Measurements from ENCODE around the gene FUT6.
"Not testable (repeated sequence)": the region's sequence is repeated elsewhere in the genome, so short reads cannot be mapped to it uniquely, and the experiment has no call there.

Gene FUT6, protein sequence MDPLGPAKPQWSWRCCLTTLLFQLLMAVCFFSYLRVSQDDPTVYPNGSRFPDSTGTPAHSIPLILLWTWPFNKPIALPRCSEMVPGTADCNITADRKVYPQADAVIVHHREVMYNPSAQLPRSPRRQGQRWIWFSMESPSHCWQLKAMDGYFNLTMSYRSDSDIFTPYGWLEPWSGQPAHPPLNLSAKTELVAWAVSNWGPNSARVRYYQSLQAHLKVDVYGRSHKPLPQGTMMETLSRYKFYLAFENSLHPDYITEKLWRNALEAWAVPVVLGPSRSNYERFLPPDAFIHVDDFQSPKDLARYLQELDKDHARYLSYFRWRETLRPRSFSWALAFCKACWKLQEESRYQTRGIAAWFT

DNA sequence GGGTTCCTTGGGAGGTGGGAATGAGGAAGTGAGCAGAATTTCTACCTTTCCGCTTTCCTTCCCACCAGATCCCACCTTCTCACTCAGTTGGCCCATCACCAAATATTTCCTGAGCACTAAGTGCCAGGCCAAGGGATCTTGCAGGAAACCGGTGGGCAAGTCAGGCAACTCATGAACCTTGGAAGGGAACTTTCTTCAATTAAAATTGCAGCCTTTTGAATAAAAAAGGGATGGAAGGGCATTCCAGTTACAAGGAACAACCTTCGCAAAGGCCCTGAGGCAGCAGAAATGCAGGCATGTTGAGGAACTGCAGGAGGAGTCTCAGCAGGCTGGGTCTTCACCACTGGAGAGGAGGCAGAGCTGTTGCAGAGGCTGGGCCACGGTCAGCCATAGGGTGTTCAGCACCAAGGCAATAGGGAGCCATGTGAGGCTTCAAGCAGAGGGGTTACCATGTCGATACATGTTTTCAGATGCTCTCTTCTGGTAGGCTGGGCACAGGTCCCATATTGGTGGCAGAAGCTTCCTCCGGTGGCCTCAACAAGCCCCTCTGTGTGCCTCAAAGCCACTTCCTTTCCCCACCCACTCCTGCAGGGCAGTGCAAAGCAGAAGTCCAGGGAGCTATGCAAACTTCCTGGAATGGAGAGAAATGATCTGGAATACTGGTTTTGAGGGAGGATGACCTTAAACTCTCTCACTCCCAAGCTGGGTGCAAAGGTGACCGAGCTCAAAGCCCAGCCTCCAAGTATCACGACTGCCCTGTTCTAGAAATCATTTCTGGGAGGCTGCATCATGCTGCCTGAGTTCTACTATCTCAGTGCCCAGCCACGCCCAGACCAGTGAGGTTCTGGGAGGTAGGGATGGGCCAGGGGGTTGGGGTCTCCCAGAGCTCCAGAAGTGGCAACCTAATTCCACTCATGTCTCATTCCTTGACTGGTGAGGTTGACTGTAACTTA is at the start of gene FUT6:
Gene FUT6, minus strand, starts transcription at position 638 of the 953 bp plus-strand sequence. CDS start 7,135 bp downstream, outside the sequence.
- DNase-seq (ENCODE audit: low read depth), result no peak

DNA sequence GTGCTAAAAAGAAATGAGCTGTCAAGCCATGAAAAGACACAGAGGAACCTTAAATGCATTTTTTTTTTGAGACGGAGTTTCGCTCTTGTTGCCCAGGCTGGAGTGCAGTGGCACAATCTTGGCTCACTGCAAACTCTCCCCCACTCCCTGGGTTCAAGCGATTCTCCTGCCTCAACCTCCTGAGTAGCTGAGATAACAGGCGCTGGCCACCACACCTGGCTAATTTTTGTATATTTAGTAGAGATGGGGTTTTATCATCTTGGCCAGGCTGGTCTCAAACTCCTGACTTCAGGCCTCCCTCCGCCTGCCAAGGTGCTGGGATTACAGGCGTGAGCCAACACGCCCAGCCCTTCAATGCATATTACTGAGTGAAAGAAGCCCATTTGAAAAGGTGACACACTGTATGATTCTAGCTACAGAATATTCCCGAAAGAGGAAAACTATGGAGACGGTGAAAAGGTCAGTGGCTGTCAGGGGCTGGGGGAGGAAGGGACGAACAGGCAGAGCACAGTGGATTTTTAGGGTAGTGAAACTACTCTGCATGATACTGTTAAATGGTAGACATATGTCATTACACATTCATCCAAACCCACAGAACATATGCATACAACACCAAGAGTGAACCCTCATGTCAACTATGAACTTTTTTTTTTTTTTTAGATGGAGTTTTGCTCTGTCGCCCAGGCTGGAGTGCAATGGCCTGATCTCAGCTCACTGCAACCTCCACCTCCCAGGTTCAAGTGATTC is 44.7 kb upstream of the FUT6 start:
- DNase-seq (ENCODE audit: low read depth), result not testable (repeated sequence)

DNA sequence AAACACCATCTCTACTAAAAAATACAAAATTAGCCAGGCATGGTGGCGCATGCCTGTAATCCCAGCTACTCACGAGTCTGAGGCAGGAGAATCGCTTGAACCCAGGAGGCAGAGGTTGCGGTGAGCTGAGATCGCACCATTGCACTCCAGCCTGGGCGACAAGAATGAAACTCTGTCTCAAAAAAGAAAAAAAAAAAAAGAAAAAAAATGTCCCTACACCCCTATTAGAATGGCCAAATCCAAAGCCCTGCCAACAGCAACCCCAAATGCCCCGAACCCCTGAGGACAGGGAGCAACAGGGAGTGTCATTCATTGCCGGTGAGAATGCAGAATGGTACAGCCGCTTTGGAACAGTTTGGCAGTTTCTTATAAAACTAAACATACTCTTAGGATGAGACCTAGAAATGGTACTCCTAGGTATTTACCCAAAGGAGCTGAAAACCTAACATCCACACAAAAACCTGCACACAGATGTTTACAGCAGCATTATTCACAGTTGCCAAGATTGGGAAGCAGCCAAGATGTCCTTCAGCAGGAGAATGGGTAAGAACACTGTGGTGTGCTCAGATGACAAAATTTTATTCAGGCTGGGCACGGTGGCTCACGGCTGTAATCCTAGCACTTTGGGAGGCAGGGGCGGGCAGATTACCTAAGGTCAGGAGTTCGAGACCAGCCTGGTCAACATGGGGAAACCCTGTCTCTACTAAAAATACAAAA is 43.8 kb upstream of the FUT6 start:
- not testable (repeated sequence) for DNase-seq (ENCODE audit: low read depth)

DNA sequence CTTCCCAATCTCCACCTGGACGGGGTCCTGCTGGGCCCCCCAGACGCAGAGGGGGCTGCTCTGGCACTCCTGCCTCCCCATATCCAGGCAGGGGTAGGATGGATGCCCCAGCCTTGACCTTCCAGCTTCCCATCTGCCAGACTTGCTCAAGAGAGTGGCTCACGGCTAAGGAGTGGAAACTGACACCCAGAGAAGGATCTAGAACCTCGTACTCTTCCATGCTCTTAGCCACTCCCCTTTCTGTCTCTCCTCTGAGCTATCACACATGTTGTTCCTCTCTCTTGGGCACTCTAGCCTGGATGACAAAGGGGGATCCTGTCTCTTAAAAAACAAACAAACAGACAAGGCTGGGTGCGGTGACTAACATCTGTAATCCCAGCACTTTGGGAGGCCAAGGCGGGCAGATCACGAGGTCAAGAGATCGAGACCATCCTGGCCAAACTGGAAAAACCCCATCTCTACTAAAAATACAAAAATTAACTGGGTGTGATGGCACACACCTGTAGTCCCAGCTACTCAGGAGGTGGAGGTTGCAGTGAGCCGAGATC is 43.0 kb upstream of the FUT6 start:
- peak; percentile 43 for DNase-seq (ENCODE audit: low read depth)

DNA sequence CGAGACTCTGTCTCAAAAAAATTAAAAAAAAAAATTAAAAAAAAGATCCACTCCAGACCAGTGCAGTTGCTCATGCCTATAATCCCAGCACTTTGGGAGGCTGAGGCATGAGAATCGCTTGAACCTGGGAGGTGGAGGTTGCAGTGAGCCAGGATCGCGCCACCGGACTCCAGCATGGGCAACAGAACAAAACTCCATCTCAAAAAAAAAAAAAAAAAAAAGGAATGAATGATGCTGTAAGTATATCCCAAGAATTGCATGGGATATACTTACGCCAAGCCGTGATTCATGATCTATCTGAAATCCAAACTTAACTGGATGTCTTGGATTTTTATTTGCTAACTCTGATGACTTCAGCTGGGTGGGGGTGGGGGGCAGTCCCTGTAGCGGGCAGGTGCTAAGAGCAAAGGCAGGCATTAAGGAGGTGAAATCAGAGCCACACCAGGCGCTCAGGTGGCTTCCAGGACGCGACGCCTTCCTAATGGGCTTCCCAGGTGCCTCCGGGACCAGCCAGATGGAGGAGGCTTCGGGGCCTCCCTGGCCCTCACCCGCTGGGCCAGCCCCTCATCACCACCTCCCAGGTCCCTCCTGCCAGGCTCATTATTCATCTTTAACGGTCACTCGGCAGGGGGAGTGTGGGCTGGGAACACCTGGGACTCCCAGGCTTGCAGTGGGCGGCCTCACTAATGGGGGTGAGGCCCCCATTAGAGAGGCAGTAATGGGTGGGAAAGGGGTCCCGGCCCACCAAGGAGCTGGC is 42.2 kb upstream of the FUT6 start:
- no peak for DNase-seq (ENCODE audit: low read depth)

DNA sequence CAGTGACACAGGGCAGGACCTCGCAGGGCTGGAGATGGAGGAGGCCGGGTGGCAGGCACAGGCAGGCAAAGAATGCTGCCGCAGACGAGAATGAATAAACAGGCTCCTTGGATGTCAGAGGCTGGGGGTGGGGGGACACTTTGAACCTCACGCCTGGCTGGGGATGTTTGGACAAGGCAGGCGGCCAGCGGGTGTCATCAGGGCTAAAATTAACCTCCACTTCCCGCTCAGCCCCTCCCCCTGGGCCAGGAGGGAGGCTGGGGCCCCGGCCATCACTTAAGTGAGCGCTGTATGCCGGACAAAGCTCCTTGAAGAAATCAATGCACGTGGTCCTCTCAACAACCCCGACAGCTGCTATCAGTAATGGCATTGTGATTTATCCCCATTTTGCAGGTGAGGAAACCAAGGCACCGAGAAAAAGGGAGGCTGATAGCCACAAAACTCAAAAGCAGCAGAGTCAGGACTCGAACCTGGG is 41.1 kb upstream of the FUT6 start:
- peak; percentile 82 for DNase-seq (ENCODE audit: low read depth)

DNA sequence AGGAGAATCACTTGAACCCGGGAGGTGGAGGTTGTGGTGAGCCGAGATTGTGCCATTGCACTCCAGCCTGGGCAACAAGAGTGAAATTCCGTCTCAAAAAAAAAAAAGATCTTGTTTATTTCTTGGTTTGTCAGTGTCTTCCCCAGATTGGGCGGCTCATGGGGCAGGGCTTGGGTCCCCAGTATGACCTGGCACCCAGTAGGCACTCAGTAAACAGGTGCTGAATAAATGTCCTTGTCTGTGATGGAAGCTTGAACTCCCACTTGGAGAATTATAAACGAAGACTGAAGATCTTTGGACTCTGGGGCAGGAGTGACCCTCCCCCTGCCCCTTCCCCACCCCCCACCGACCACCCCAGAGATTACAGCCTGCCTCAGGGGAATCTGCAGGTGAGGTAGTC is 40.7 kb upstream of the FUT6 start:
- no peak for DNase-seq (ENCODE audit: low read depth)

DNA sequence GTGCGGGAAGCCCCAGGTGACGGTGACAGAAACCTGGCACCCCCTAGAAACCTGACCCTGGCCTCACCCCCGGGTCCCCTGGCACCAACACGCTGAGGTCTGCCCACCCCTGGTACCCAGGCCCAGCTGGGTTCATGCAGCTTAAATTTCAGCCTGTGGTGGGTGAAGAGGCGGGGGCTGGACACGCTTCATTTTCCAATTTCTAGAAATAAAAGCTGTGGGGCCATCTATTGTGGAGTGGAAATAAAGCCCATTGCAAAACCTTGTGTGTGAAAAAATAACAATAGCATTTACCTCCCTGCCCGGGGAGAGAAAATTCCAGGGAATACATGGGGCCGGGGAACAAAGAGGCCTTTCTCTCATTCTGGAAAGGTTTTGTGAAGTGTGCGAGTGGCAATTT is 38.4 kb upstream of the FUT6 start:
- DNase-seq (ENCODE audit: low read depth), result no peak

DNA sequence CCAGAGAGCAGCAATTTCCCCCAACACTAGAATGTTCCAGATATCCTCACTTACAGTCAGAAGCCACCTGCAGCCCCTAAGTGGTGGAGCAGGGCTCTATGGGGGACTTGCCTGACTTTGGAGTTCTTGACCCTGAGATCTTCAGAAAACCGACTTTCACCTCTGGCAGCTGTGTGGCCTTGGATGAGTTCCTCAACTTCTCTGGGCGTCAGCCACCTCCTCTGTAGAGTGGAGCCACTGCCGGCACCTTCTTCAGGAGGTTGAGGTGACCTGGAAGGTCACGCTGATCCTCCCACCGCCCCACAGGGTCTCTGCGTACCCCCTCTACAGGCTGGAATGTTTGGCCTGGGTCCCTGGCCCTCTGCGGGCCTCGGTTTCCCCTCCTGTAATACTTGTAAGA is 37.9 kb upstream of the FUT6 start:
- DNase-seq (ENCODE audit: low read depth), result no peak

DNA sequence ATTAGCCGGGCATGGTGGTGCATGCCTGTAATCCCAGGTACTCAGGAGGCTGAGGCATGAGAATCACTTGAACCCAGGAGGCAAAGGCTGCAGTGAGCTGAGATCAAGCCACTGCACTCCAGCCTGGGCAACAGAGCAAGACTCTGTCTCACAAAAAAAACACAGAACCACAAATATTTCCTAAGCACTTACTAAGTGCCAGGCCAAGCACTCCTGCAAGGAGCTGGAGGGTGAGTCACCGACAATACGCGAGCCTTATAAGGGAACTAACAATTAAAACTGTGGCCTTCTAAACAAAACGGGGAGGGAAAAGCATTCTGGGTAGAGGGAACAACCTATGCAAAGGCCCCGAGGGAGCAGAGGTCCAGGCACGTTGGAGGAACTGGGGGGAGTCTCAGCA is 35.0 kb upstream of the FUT6 start:
- DNase-seq (ENCODE audit: low read depth), result peak; percentile 79

DNA sequence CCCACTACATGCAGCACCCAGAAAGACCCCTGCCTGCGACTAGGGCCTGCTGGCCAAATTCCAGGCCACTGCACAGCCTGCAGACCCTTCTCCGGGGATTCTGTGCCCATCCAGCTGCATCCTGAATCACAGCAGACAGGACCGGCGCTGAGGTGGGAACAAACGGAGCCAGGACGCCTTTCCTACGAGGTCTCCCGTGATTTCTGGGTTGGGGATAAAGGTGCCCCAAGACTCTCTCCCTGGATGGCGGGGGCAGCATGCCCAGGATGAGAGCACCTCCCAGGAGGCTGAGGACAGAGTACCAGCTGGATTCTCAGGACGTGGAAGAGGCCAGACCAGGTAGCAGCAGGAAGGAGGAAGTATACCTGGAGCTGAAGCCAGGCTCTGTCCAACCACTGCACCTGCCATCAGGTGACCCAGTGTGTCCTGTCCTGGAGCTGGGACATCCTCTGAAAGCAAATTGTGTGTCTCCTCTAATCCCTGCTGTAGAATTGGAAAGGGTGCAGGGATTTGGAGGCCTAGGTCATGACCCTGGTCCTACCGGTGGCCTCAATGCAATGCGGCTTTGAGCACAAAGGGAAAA is 34.2 kb upstream of the FUT6 start:
- DNase-seq (ENCODE audit: low read depth), result no peak

DNA sequence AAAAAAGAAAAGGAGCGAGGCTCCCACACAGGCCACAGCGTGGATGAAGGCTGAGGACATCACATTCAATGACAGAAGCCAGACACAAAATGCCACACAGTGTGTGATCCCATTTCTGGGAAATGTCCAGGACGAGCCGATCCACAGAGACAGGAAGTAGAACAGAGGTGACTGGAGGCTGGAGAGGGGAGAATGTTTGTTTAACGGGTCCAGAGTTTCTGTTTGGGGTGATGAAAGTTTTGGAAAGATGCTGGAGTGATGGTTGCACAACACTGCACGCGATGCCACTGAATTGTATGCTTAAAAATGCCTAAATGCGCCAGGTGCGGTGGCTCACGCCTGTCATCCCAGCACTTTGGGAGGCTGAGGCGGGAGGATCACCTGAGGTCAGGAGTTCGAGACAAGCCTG is 31.5 kb upstream of the FUT6 start:
- no peak for DNase-seq (ENCODE audit: low read depth)

DNA sequence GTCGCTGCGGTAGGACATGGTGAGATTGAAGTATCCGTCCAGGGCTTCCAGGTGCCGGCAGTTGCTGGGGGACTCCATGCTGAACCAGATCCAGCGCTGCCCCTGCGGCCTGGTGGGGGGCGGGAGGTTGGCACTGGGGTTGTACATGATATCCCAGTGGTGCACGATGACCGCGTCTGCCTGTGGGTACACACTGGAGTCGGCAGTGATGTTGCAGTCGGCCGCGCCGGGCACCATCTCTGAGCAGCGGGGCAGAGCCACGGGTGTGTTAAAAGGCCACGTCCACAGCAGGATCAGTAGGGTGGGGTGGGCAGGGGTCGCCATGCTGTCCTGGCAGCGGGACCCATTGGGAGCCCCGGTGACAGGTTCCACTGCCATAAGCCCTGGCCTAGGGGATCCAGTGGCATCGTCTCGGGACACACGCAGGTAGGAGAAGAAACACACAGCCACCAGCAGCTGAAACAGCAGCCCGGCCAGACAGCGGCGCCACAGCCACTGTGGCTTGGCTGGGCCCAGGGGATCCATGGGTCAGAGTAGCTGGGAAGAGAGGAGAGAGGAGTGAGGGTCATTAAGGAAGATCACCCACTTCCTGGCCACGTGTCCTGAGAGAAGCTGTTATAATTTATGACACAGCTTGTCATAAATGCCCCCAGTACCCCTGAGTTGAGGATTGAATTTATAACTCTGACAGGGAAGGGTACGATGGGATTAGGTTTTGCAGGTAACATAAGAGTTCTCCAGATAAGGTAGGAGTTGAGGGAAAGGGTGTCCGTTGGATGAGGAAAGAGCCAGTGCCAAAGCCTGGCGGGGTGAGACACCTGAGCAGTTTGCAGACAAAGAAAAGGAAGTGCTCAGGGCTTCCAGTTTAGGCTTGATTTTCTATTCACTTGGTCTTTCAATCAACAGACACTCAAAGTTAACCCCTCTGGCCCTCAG is 28.0 kb upstream of the FUT6 start:
- DNase-seq (ENCODE audit: low read depth), result no peak

DNA sequence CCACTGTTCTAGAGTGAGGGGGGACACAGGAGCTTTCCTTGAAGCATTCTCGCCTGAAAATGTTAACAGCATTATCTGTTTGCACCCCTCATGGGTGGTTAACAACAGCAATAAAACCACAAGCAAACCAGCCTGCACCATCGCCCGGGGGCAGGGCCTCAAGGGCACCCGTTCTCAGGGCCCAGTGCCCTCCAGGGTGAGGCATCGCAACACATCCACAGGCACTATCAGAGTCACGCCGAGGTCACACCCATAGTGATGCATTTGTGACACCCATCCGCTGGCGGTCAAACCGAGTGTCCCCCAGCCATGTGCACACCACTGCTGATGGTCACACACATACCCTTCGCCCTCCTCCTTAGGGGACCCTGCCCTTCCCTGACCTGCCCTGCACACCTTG is 26.3 kb upstream of the FUT6 start:
- DNase-seq (ENCODE audit: low read depth), result no peak

DNA sequence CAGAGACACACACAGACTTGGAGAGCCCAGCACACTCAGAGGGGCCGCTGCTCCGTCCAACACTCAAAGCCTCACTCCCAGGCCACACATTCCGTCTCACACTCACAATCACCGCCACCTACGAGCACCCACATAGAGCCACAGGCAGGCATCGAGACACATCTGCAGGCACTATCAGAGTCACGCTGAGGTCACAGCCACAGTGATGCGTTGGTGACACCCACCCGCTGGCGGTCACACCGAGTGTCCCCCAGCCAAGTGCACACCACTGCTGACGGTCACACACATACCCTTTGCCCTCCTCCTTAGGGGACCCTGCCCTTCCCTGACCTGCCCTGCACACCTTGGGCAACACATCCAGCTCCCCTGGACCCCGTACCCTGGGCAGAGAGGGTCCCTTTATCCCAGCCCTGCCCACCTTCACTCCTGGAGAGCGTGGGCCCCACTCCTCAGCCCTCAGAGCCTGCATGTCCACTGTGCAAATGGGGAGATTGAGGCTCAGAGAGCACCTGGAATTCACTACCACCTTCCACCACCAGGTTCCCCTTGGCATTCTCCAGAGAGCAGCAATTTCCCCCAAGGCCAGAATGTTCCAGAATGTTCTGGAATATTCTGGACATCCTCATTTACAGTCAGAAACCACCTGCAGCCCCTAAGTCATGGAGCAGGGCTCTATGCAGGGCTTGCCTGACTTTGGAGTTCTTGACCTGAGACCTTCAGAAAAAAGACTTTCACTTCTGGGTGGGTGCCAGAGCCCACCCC is 25.4 kb upstream of the FUT6 start:
- DNase-seq (ENCODE audit: low read depth), result no peak

DNA sequence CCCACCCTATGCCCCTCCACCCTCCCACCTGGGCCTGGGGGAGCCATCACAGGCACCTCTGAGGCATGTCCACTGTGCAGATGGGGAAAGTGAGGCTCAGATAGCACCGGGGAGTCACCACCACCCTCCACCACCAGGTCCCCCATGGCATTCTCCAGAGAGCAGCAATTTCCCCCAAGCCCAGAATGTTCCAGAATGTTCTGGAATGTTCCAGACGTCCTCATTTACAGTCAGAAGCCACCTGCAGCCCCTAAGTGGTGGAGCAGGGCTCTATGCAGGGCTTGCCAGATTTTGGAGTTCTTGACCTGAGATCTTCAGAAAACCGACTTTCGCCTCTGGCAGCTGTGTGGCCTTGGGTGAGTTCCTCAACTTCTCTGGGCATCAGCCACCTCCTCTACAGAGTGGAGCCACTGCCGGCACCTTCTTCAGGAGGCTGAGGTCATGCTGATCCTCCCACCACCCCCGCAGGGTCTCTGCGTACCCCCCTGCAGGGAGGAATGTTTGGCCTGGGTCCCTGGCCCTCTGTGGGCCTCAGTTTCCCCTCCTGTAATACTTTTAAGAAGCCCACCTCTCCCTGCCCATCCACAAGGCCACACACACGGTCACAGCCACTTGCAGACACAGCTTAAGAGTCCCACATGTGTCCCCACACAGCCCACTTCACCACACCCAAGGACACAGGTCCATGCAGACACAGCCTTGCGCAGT is 24.7 kb upstream of the FUT6 start:
- no peak for DNase-seq (ENCODE audit: low read depth)

DNA sequence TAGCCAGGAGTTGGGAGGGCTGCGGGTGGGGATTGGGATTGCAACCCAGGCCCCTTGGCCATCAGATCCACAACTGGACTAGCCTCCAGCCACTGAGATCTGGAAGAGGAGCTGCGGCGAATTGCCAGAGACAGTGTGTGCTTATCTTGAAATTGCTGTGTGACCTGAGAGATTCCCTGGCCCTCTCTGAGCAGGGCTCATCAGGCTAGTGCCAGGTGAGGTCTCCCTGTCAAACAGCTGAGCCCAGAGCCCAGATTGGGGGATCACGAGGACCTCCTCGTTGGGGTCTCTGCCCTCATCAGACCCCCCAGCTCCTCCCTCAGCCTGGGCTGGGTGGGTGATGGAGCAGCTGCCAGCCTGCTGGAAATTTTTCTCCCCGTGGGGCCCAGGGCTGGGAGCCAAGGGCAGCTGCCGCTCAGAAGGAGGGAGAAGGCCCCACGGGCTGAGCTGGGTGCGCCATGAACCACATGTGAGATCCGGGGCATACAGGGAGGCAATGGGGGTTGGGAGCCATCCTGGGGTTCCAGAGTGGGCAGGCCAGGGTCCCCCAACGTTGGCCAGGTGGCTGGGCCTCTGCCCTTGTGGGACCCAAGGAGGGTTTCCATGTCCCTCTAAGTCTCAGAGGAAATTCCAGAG is 23.6 kb upstream of the FUT6 start:
- DNase-seq (ENCODE audit: low read depth), result no peak

Measured in iris pigment epithelial cell (primary cell).